ENCODE results near the gene LRRC25.

DNA sequence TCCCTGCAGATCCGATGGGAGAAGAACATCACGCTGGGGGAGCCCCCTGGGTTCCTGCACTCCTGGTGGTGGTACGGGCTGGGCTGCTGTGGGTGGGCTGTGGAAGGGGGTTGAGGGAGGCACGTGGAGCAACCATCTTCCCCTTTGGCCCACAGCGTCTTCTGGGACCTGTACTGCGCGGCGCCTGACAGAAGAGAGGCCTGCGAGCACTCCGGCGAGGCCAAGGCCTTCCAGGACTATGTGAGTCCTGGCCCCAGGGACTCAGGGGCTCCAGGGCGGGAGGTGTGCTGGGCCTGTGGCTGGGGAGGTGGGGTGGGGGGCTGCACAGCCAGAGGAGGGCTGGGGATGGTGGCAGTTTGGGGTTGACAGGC lies 30.3 kb upstream of the LRRC25 start:
- TF ChIP-seq, protein P1, sequence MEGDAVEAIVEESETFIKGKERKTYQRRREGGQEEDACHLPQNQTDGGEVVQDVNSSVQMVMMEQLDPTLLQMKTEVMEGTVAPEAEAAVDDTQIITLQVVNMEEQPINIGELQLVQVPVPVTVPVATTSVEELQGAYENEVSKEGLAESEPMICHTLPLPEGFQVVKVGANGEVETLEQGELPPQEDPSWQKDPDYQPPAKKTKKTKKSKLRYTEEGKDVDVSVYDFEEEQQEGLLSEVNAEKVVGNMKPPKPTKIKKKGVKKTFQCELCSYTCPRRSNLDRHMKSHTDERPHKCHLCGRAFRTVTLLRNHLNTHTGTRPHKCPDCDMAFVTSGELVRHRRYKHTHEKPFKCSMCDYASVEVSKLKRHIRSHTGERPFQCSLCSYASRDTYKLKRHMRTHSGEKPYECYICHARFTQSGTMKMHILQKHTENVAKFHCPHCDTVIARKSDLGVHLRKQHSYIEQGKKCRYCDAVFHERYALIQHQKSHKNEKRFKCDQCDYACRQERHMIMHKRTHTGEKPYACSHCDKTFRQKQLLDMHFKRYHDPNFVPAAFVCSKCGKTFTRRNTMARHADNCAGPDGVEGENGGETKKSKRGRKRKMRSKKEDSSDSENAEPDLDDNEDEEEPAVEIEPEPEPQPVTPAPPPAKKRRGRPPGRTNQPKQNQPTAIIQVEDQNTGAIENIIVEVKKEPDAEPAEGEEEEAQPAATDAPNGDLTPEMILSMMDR (IDR thresholded peaks at IDR 0.05) = no peak
- no peak for TF ChIP-seq POLR2A (IDR thresholded peaks at IDR 0.05)
